IPS DF 4.7 (cell line): ENCODE measurements around the gene KDM4C.

Experiments used
- DNase-seq: peaks from one replicate; pipeline ENCODE4 v3.0.0-alpha.2; 2013; ENCODE audit warnings: low spot score; ENCODE audit errors: extremely low read depth

KDM4C gene

GRCh38 chr9:6902423-6902822 is 144.7 kb downstream of the KDM4C start:
- no peak for DNase-seq

GRCh38 chr9:6904371-6904770 is 146.6 kb downstream of the KDM4C start:
- DNase-seq, result no peak

DNA sequence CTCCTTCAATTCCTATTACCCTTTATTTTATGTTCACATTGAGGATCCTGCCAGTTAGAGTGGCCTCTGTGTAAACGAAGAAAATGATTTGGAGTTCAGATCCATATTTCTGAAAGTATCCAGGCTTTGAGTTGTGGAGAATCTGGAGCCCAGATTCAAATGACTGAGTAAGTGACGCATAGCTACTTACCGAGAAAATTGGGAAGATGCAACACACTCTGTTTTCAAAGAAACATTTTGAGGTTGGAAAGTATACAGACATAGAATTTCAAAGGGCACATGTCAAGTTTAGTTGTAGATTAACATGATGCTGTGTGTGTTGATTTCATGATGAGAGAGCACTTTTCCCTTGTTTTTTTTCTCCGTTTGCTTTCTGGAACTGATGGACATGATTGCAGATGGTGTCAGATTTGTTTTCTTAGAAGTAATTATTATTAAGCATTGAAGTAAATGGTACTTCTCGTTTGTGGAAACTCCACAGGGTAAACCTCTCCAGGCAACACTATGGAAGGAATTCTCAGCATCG is 148.1 kb downstream of the KDM4C start:
- no peak for DNase-seq

- DNase-seq, result no peak
Measured at GRCh38 chr9:6907772-6908381, 150.1 kb downstream of the KDM4C start.

DNA sequence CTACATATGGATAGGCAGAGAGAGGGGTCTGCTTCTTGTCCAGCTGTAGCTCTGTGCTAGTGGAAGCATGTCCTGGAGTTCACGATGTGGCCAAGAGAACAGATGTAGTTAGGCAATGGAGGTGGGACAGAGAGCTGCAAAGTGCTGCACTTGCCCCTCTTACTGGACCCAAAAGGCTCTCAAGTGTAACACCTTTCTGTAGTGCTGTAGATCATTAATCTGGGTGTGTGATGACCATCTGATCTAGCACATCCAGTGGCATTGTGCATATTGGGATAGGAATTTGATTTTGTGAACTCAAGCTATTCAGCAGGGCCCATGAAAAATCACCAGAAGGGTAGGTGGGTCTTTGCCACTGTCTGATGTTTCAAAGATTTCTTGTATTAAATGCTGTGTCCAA is 151.4 kb downstream of the KDM4C start:
- no peak for DNase-seq

GRCh38 chr9:6910032-6910431 is 152.3 kb downstream of the KDM4C start:
- no peak for DNase-seq

GRCh38 chr9:6910497-6910896 is 152.7 kb downstream of the KDM4C start:
- no peak for DNase-seq

DNA sequence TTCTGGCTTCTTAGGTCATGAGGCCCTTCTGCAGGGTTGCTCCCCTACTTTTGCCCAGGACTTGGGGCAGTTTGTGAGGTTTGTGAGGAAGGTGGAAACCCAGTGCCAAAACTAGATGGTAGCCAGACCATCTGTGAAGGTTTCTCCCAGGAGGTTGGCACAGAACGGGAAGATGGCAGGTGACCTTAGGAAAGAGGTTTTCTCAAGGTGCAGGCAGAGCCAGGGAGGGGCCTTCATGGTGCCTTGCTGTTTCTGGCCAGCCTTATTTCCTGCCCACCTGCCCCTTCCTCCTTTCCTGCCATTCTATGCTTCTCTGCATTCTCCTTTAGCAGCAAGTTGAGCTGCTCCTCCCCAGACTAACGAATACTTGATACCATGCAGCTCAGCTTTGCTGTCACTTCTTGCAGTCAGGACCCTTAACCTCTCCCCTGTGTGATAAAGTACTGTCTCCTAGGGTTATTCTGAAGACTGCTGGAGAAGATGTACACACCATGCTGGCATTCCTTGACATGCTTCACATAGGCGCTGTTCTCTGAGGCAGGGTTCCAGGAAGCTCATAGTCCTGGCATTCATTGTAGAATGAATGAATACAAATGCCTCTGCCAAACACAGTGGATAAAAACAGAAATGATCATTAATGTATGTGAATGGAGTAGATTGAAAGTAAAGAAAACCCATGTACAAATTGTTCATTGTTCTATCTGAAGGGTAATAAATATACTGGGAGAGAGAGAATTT is 154.3 kb downstream of the KDM4C start:
- no peak for DNase-seq

DNA sequence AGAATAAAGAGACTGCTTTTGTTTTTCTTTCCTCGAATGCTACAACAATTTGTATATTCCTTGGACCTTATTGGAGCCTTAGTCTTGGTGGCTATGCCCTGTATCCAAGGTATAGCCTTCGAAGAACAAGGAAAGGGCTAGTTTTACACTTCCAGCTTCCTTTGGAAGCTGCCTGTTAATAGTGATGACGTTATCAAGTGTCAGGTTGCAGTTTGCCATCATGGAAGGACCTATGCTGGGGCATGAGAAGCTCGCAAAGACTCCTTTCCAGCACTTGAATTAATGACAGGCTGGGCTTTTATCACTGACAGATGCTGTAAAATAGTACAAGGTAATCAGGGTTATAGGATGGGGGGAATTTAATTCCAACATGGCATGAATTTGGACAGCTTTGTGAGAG is 157.9 kb downstream of the KDM4C start:
- no peak for DNase-seq

DNA sequence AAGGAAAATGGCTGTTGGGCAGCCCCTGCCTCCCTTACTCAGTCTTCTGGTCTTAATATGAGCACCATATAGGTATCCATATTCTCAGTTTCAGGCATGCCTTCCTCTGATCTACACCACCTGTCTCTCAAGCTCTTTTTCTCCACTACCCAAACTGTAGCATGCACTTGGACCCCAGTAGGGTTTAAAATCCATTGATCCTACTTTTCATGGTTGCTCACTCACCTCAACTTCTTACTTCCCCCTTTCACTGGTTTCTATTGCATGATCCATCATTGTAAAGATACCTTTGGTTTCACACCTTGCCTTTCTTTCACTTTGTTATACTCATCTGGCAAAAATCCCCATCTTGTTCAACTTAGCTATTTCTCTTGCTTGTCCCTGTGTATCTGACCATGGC is 159.4 kb downstream of the KDM4C start:
- no peak for DNase-seq

DNA sequence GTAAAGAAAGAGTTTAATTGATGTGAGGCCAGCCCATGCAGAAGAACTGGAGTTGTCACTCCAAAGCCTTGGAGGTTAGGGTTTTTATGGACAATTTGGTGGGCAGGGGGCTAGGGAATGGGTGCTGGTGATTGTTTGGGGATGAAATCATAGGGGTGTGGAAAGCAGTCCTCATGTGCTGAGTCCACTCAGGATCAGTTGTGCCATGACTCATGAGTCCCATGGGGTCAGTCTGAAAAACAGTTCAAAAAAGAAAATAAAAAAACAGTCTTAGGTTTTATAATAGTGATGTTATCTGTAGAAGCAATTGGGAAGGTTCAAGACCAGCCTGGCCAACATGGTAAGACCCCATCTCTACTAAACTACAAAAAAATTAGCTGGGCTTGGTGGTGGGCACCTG is 162.3 kb downstream of the KDM4C start:
- no peak for DNase-seq

- DNase-seq, result no peak
Measured at GRCh38 chr9:6921315-6921714, 163.5 kb downstream of the KDM4C start.

- DNase-seq, result no peak
Measured at GRCh38 chr9:6922124-6922676, 164.4 kb downstream of the KDM4C start.

GRCh38 chr9:6922680-6923079 is 164.9 kb downstream of the KDM4C start:
- DNase-seq, result no peak

DNA sequence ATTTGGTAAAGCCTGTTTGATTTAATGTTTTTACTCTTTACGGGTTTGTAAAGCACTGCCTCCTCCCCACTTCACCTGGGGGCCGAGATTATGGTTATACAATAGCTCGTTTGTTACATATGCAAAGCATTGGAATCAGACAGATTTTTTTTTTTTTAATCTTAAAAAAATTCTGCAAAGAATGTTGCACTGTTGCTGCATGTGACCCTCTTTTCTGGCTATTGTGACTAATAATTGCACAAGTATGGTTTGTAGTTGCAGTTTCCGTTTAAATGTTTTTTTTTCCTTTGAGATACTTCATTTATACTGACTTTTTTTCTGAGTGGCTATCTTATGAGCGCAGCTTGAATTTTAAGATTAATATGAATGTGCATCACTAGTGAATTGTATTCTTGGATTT is 165.3 kb downstream of the KDM4C start:
- DNase-seq, result no peak

DNA sequence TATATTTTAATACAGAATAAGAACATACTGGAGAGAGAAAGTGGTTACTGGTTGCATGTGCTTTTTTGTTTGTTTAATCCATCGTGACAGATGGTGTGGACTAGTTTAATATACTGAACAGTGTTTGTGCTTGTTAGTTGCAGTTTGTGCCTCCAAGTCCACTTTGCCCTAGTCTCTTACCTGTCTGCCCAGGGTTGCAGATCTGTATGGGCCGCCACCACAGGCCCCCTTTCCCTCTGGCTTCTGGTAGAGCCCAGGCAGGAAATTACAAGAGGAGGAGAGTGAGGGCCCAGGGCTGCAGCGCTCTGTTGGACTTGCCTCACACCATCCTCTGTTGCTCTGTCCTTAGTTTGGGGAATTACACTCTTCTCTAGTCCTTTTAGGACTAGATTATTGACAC is 166.4 kb downstream of the KDM4C start:
- no peak for DNase-seq

DNA sequence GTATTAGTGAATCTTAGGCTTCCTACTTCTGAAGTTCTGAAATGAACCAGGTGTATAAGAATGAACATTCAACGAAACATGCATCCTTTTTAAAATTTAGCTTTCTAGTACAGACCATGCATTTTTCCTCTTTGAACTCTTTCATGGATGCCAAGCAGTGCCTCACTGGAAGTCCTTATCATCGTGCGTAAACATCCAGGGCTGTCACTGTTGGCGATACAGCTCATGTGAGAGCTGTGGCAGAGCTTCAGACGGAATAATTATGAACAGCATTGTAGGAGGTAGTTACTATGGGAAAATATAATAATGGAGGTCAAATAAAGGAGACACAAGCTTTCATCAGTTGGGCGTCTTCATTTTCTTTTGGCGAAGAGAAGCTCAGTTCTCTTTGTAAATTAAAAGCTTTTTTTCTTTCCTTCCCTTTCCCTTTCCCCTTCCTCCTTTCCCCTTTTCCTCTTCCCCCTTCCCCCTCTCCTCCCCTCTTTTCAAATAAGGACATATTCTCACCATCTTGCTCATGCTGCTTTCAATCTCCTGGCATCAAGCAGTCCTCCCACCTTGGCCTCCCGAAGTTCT is 167.3 kb downstream of the KDM4C start:
- DNase-seq, result no peak

- DNase-seq, result no peak
Measured at GRCh38 chr9:6925836-6926235, 168.1 kb downstream of the KDM4C start.

GRCh38 chr9:6926436-6926835 is 168.7 kb downstream of the KDM4C start:
- DNase-seq, result no peak

- no peak for DNase-seq
Measured at GRCh38 chr9:6927838-6928237, 170.1 kb downstream of the KDM4C start.

DNA sequence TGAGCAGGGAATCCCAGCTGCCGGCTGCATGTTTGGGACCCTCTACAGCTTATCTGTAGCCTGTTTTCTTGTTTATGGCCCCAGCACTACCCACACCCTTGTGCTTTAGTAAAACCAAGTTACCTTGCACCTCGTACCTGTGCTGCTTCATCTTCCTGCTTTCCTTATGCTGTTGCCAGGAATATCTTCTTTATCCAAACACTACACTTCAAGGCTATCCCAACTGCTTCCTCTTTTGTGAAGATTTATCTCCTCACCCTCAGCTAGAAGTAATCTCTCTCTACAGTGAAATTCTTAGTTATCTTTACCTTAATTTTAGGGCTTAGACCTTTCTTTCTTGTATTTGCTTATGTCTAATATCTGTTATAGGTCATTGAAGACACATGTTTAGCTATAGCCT is 171.1 kb downstream of the KDM4C start:
- DNase-seq, result no peak

GRCh38 chr9:6929441-6930215 is 171.9 kb downstream of the KDM4C start:
- no peak for DNase-seq
